ENCODE data around the gene MRGPRF.
"Not testable (repeated sequence)": the region's sequence is repeated elsewhere in the genome, so short reads cannot be mapped to it uniquely, and the experiment has no call there.

MRGPRF gene

GRCh38 chr11:68980776-68981065 lies 32.3 kb downstream of the MRGPRF start, which contains the start of gene MRGPRD:
Gene MRGPRD, minus strand, starts transcription at chr11:68980986. Its CDS starts 0 bp downstream, at chr11:68980986.
- DNase-seq, result no peak

- no peak for DNase-seq
Measured at GRCh38 chr11:68979931-68980775, 32.9 kb downstream of the MRGPRF start.

- DNase-seq, result no peak
Measured at GRCh38 chr11:68978931-68979594, 34.0 kb downstream of the MRGPRF start.

GRCh38 chr11:68978626-68978930 lies 34.5 kb downstream of the MRGPRF start:
- DNase-seq, result no peak

GRCh38 chr11:68977781-68978625 lies 35.0 kb downstream of the MRGPRF start:
- DNase-seq, result no peak

GRCh38 chr11:68976563-68976962 lies 36.5 kb downstream of the MRGPRF start:
- DNase-seq, result no peak

- DNase-seq, result no peak
Measured at GRCh38 chr11:68976095-68976494, 37.0 kb downstream of the MRGPRF start.

- DNase-seq, result no peak
Measured at GRCh38 chr11:68974421-68975194, 38.4 kb downstream of the MRGPRF start.

GRCh38 chr11:68973706-68974105 lies 39.3 kb downstream of the MRGPRF start:
- DNase-seq, result not testable (repeated sequence)

GRCh38 chr11:68973219-68973618 lies 39.8 kb downstream of the MRGPRF start:
- DNase-seq, result no peak

GRCh38 chr11:68970921-68971636 lies 42.0 kb downstream of the MRGPRF start:
- no peak for DNase-seq

- DNase-seq, result no peak
Measured at GRCh38 chr11:68969386-68969785, 43.7 kb downstream of the MRGPRF start.

GRCh38 chr11:68968306-68969250 lies 44.5 kb downstream of the MRGPRF start:
- DNase-seq, result no peak

- no peak for DNase-seq
Measured at GRCh38 chr11:68966894-68967780, 45.9 kb downstream of the MRGPRF start.

GRCh38 chr11:68965901-68966853 lies 46.9 kb downstream of the MRGPRF start:
- no peak for DNase-seq

GRCh38 chr11:68963779-68964178 lies 49.3 kb downstream of the MRGPRF start:
- no peak for DNase-seq

- no peak for DNase-seq
Measured at GRCh38 chr11:68962527-68963250, 50.4 kb downstream of the MRGPRF start.

GRCh38 chr11:68961245-68961644 lies 51.8 kb downstream of the MRGPRF start:
- no peak for DNase-seq

Measured in NCI-H1105 treated with DMSO at 0.1 percent for 48 hours (cell line).